Ramos (cell line): Measurements from ENCODE around the gene SV2B.
"Not testable (repeated sequence)": the region's sequence is repeated elsewhere in the genome, so short reads cannot be mapped to it uniquely, and the experiment has no call there.

Experiments
- in situ Hi-C: fragments of 300-500 bp; cut with MboI; formaldehyde crosslinking; loops from one replicate; pipeline ENCODE4 v1.14.3; 2022; ENCODE audit warnings: low sequenced_read_pairs; ENCODE audit not compliant: unreplicated experiment

SV2B gene

GRCh38 chr15:91099995-91100813 lies at the start of gene SV2B:
TSS of gene SV2B (plus strand) at chr15:91100257. CDS start at chr15:91226264, 126,007 bp downstream.
- in situ Hi-C loops = no loop called here

- in situ Hi-C loops = no loop called here
These were observed 48.8 kb upstream of the SV2B start for GRCh38 chr15:91051248-91051647.

GRCh38 chr15:91054816-91055215 lies 45.2 kb upstream of the SV2B start:
- in situ Hi-C loops = loop anchor here (5.0 kb wide), 1 partner anchor 212 kb away; no protein-coding TSS in a partner anchor

- in situ Hi-C loops = loop anchor here (5.0 kb wide), 1 partner anchor 212 kb away; no protein-coding TSS in a partner anchor
These were observed 44.3 kb upstream of the SV2B start for GRCh38 chr15:91055548-91056331.

- in situ Hi-C loops = no loop called here
These were observed 38.8 kb upstream of the SV2B start for GRCh38 chr15:91061230-91061629.

- in situ Hi-C loops = no loop called here
These were observed 38.1 kb upstream of the SV2B start for GRCh38 chr15:91061997-91062396.

- in situ Hi-C loops = no loop called here
These were observed 34.6 kb upstream of the SV2B start for GRCh38 chr15:91065505-91065904.

GRCh38 chr15:91067036-91067435 lies 33.0 kb upstream of the SV2B start:
- in situ Hi-C loops = no loop called here

GRCh38 chr15:91068436-91068835 lies 31.6 kb upstream of the SV2B start:
- in situ Hi-C loops = no loop called here

GRCh38 chr15:91068966-91069365 lies 31.1 kb upstream of the SV2B start:
- in situ Hi-C loops = no loop called here

- in situ Hi-C loops = no loop called here
These were observed 29.2 kb upstream of the SV2B start for GRCh38 chr15:91070872-91071271.

- in situ Hi-C loops = no loop called here
These were observed 27.9 kb upstream of the SV2B start for GRCh38 chr15:91072161-91072560.

- in situ Hi-C loops = no loop called here
These were observed 27.0 kb upstream of the SV2B start for GRCh38 chr15:91073077-91073476.

GRCh38 chr15:91073768-91074167 lies 26.3 kb upstream of the SV2B start:
- in situ Hi-C loops = no loop called here

- in situ Hi-C loops = no loop called here
These were observed 24.3 kb upstream of the SV2B start for GRCh38 chr15:91075739-91076138.

GRCh38 chr15:91077029-91077428 lies 23.0 kb upstream of the SV2B start:
- in situ Hi-C loops = no loop called here

- in situ Hi-C loops = not testable (repeated sequence)
These were observed 6.2 kb upstream of the SV2B start for GRCh38 chr15:91093866-91094265.

- in situ Hi-C loops = no loop called here
These were observed 1.6 kb upstream of the SV2B start for GRCh38 chr15:91098451-91098850.

- in situ Hi-C loops = no loop called here
These were observed 452 bp upstream of the SV2B start for GRCh38 chr15:91099616-91099994.

GRCh38 chr15:91100814-91101607 lies 954 bp downstream of the SV2B start:
- in situ Hi-C loops = no loop called here

- in situ Hi-C loops = no loop called here
These were observed 1.5 kb downstream of the SV2B start for GRCh38 chr15:91101608-91101920.
